Ascending aorta (tissue), 2 donors: Measurements from ENCODE around the gene ABCA8. TPM values are rescaled to one million over a fixed set of nuclear protein-coding genes. Genes with fewer than 3 reads are reported as not detected.

Experiments used
- DNase-seq, 2 donors: peaks; one replicate each; pipeline ENCODE4 v3.0.0-alpha.2; 2019; ENCODE audit warnings: low spot score in 2 of 2
- H3K27ac ChIP-seq, 2 donors: fragments of 200-600 bp; sonication (generic); one replicate each; pipeline ENCODE4 v1.5.1; 2016 to 2017; ENCODE audit warnings: mild to moderate bottlenecking in 1 of 2
- H3K27me3 ChIP-seq: fragments of 200-600 bp; sonication (generic); one replicate; pipeline ENCODE4 v1.5.1; 2017
- H3K36me3 ChIP-seq, 2 donors: fragments of 200-600 bp; sonication (generic); one replicate each; pipeline ENCODE4 v1.5.1; 2016
- H3K4me1 ChIP-seq, 2 donors: fragments of 200-600 bp; sonication (generic); one replicate each; pipeline ENCODE4 v1.5.1; 2016 to 2017; ENCODE audit warnings: mild to moderate bottlenecking in 1 of 2
- H3K4me3 ChIP-seq, 2 donors: fragments of 200-600 bp; sonication (generic); one replicate each; pipeline ENCODE4 v1.5.1; 2016 to 2017; ENCODE audit warnings: mild to moderate bottlenecking in 1 of 2
- H3K9me3 ChIP-seq, 2 donors: fragments of 200-600 bp; sonication (generic); one replicate each; pipeline ENCODE4 v1.5.1; 2016
- intact Hi-C: fragments of 100-400 bp; cut with DNase I; formaldehyde crosslinking; loops from one replicate; pipeline ENCODE4 v1.15.1; 2023
- total RNA-seq: library from RNA; depleted of rRNA; stranded (reverse); fragments of >200 nt; gene quantifications from one replicate; pipeline ENCODE4 v1.1.0, GENCODE V29; 2016
- TF ChIP-seq, protein P1 (sequence below), 3 experiments: fragments of 200-600 bp in 2 of 3; fragments of 450-650 bp in 1 of 3; sonication (generic) in 2 of 3; IDR thresholded peaks; one replicate each; pipeline ENCODE4 v1.5.1; 2016 to 2019; ENCODE audit warnings: antibody characterized with exemption in 3 of 3, mild to moderate bottlenecking in 1 of 3, moderate library complexity in 1 of 3

Gene ABCA8
- total RNA-seq, 1 donor from 2014 or later = 69.6 TPM

- Histone ChIP-seq H3K9me3 (no peaks in the 10 kb centered on the region), H3K4me3 (no peak overlapping the region), H3K27ac (no peak overlapping the region), H3K36me3 (no peaks in the 10 kb centered on the region), H3K4me1 (no peaks in the 10 kb centered on the region), H3K27me3 (no peaks in the 10 kb centered on the region)
- TF ChIP-seq, protein P1, sequence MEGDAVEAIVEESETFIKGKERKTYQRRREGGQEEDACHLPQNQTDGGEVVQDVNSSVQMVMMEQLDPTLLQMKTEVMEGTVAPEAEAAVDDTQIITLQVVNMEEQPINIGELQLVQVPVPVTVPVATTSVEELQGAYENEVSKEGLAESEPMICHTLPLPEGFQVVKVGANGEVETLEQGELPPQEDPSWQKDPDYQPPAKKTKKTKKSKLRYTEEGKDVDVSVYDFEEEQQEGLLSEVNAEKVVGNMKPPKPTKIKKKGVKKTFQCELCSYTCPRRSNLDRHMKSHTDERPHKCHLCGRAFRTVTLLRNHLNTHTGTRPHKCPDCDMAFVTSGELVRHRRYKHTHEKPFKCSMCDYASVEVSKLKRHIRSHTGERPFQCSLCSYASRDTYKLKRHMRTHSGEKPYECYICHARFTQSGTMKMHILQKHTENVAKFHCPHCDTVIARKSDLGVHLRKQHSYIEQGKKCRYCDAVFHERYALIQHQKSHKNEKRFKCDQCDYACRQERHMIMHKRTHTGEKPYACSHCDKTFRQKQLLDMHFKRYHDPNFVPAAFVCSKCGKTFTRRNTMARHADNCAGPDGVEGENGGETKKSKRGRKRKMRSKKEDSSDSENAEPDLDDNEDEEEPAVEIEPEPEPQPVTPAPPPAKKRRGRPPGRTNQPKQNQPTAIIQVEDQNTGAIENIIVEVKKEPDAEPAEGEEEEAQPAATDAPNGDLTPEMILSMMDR (IDR thresholded peaks at IDR 0.05) = no peak
- DNase-seq = no peak
- intact Hi-C loops = no loop called here
These were observed 134.2 kb downstream of the ABCA8 start for GRCh38 chr17:68820825-68821481.

- Histone ChIP-seq H3K27me3 (no peaks in the 10 kb centered on the region), H3K4me3 (no peak overlapping the region), H3K9me3 (no peaks in the 10 kb centered on the region), H3K36me3 (no peaks in the 10 kb centered on the region), H3K27ac (no peak overlapping the region), H3K4me1 (no peaks in the 10 kb centered on the region)
- TF ChIP-seq, protein P1 (IDR thresholded peaks at IDR 0.05) = no peak
- DNase-seq = no peak
- intact Hi-C loops = no loop called here
These were observed 134.7 kb downstream of the ABCA8 start for GRCh38 chr17:68820476-68820824.

DNA sequence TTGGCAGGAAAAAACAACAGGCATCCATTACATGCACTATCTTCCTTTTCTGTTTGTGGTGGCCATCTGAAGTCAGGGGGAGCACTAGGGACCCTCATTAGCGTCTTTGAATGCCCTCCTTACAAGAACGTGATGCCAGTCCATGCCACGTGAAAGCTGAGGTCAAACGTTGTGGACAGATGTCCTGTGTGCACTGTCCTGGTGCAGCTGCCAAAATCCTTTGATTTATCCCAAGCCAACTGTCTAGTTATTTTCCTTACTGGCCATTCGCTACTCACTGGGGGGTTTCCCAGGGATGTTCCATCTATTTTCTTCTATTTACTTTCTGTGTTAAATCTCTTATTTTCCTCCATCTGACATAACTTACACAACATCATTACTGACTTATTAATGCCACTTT lies 135.7 kb downstream of the ABCA8 start:
- Histone ChIP-seq H3K4me3 (no peak overlapping the region), H3K4me1 (no peaks in the 10 kb centered on the region), H3K27ac (no peak overlapping the region), H3K27me3 (no peaks in the 10 kb centered on the region), H3K36me3 (no peaks in the 10 kb centered on the region), H3K9me3 (no peaks in the 10 kb centered on the region)
- intact Hi-C loops = no loop called here
- TF ChIP-seq, protein P1 (IDR thresholded peaks at IDR 0.05) = no peak
- no peak for DNase-seq

Other genes starting within 250 kb of the ABCA8 start
- gene ABCA9, start 105.5 kb upstream of the ABCA8 start, total RNA-seq = 10.9 TPM
- gene ABCA6, start 186.5 kb upstream of the ABCA8 start, total RNA-seq = 37.4 TPM